ENCODE measurements around the gene RCOR1. TPM values are rescaled to one million over a fixed set of nuclear protein-coding genes. Genes with fewer than 3 reads are reported as not detected.
"Not testable (repeated sequence)": the region's sequence is repeated elsewhere in the genome, so short reads cannot be mapped to it uniquely, and the experiment has no call there.

The RCOR1 gene
- total RNA-seq, 4 donors from 2014 or later = 15.7 to 31.0 (median 25.8) TPM

- intact Hi-C loops (cut with DNase I; ENCODE audit: low total_unique reads) = no loop called here
- DNase-seq = no peak
- Histone ChIP-seq H3K36me3 (no peaks in the 10 kb centered on the region), H3K4me1 (peaks cover 7 to 18% (median 16%) of the 10 kb centered on the region in 4 donors), H3K27ac (peak overlapping the region; percentile 28 to 51 (median 41)), H3K27me3 (peaks cover 19% of the 10 kb centered on the region), H3K4me3 (peak overlapping the region in 2 of 4 donors; percentile 29 to 36), H3K9me3 (no peaks in the 10 kb centered on the region)
- no peak for TF ChIP-seq CTCF (IDR thresholded peaks at IDR 0.05)
- no peak for TF ChIP-seq POLR2A (IDR thresholded peaks at IDR 0.05)
- TF ChIP-seq EP300 (IDR thresholded peaks at IDR 0.05; ENCODE audit: low read depth) = no peak
- TF ChIP-seq POLR2AphosphoS5 (IDR thresholded peaks at IDR 0.05) = no peak
- in situ Hi-C loops (cut with MboI; ENCODE audit: low pct_ligation_motif_present in 1 of 4, low pct_unique_long_range_greater_than_20kb in 1 of 4, low sequenced_read_pairs in 3 of 4) = no loop called here
- 59 to 96% methylated on average over 4 to 29 of the region's 29 CpGs for WGBS, 2 donors (ENCODE audit: low coverage in 1 of 2)
Measured at GRCh38 chr14:102545461-102546265, 46.8 kb upstream of the RCOR1 start.

- no peak for DNase-seq
- Histone ChIP-seq H3K27me3 (peaks cover 19% of the 10 kb centered on the region), H3K27ac (no peak overlapping the region), H3K4me3 (no peak overlapping the region), H3K36me3 (no peaks in the 10 kb centered on the region), H3K9me3 (no peaks in the 10 kb centered on the region), H3K4me1 (peaks cover 7 to 30% (median 23%) of the 10 kb centered on the region in 4 donors)
- TF ChIP-seq POLR2A (IDR thresholded peaks at IDR 0.05) (no peak), CTCF (IDR thresholded peaks at IDR 0.05) (no peak), EP300 (IDR thresholded peaks at IDR 0.05; ENCODE audit: low read depth) (no peak), POLR2AphosphoS5 (IDR thresholded peaks at IDR 0.05) (no peak)
- WGBS, 2 donors (ENCODE audit: low coverage in 1 of 2) = 64 to 68% methylated on average over 2 to 3 of the region's 3 CpGs
- intact Hi-C loops (cut with DNase I; ENCODE audit: low total_unique reads) = no loop called here
- in situ Hi-C loops (cut with MboI; ENCODE audit: low pct_ligation_motif_present in 1 of 4, low pct_unique_long_range_greater_than_20kb in 1 of 4, low sequenced_read_pairs in 3 of 4) = no loop called here
Measured at GRCh38 chr14:102548616-102549240, 43.7 kb upstream of the RCOR1 start.

GRCh38 chr14:102550927-102551401 lies 41.5 kb upstream of the RCOR1 start:
- WGBS, 2 donors (ENCODE audit: low coverage in 1 of 2) = 17 to 63% methylated on average over 1 to 3 of the region's 3 CpGs
- H3K9me3 ChIP-seq; H3K36me3 ChIP-seq; DNase-seq; H3K27ac ChIP-seq; H3K27me3 ChIP-seq; H3K4me3 ChIP-seq; intact Hi-C loops (cut with DNase I; ENCODE audit: low total_unique reads); in situ Hi-C loops (cut with MboI; ENCODE audit: low pct_ligation_motif_present in 1 of 4, low pct_unique_long_range_greater_than_20kb in 1 of 4, low sequenced_read_pairs in 3 of 4): not testable (repeated sequence)
- H3K4me1 ChIP-seq = peaks cover 0 to 23% (median 13%) of the 10 kb centered on the region in 4 donors

- H3K4me1 ChIP-seq = peaks cover 0 to 23% (median 13%) of the 10 kb centered on the region in 4 donors
- WGBS, 2 donors (ENCODE audit: low coverage in 1 of 2) = 60 to 73% methylated on average over 1 to 13 of the region's 14 CpGs
- intact Hi-C loops (cut with DNase I; ENCODE audit: low total_unique reads) = no loop called here
- no peaks in the 10 kb centered on the region for H3K9me3 ChIP-seq
- TF ChIP-seq POLR2A (IDR thresholded peaks at IDR 0.05) = no peak
- TF ChIP-seq EP300 (IDR thresholded peaks at IDR 0.05; ENCODE audit: low read depth) = no peak
- no peak for TF ChIP-seq CTCF (IDR thresholded peaks at IDR 0.05)
- TF ChIP-seq POLR2AphosphoS5 (IDR thresholded peaks at IDR 0.05) = no peak
- in situ Hi-C loops (cut with MboI; ENCODE audit: low pct_ligation_motif_present in 1 of 4, low pct_unique_long_range_greater_than_20kb in 1 of 4, low sequenced_read_pairs in 3 of 4) = no loop called here
- peak overlapping the region; percentile 14 to 56 (median 37) for H3K27ac ChIP-seq
- H3K4me3 ChIP-seq = no peak overlapping the region
- peak; percentile 67 for DNase-seq
- H3K27me3 ChIP-seq = no peaks in the 10 kb centered on the region
- H3K36me3 ChIP-seq = no peaks in the 10 kb centered on the region
Measured at GRCh38 chr14:102551995-102552705, 40.3 kb upstream of the RCOR1 start.

Data from transverse colon (tissue), 4 donors.